ELF-1 (cell line): Measurements from ENCODE around the gene RORC.

Experiments
- DNase-seq: peaks from one replicate; pipeline ENCODE4 v3.0.0-alpha.2; 2016; ENCODE audit warnings: low read depth, low spot score

RORC gene

DNA sequence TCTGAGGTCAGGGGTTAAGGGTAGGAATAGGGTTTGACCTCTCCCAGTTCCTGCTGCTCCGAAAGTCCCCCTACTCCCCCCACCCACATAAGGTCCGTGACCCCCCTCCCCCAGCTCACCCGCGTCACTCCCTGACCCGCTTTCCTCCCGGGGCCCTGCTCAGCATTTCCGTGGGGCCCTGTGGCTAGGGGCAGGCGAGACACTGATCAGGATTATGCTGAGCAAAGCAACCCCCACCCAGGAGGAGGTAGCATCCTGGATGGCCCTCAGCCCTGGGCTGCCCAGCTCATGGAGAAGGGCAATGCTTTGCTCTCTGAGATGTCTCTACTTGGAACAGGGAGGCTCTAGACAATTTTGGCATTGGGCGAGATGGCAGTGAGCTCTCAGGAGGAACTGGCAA, 3.7 kb downstream of the RORC start:
- DNase-seq: no peak

DNA sequence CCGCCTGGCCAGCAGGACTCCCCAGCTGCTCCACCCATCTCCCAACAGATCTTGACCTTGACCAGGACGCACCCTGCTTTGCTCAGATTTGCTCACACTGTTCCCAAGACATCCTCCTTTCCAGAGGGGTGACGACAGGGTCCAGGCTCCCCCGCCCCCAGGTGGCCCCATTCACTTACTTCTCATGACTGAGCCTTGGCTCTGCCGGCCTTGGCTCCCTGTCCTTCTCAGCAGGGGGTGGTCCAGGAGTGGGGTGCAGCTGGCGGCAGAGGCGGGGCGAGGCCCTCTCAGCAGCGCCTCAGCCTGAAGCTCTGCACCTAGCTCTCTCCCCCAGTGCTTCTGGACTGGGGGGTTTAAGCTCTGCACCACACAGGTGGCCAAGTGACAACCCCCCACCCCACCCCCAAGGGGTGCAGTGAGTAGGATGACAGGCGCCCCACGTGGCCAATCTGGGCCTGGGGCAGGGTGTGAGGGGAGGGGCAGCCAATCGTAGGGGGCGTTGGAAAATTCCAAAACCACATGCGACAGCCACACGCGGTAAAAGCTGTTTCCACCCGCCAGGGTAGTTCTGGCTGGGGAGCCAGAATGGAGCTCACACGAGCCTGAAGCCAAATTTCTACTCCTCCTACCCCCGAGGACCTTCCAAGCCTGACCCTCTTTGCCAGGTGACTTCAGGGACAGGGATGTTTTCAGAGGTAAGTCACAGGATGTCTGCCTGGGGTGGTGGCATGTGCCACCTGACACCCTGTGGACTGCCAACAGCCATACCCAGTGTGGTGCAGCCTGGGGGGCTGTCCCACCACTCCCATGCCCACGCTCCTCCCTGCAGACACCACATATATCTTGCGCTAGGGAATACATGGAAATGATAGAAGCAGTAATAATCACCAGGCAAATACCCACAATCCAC, 5.6 kb downstream of the RORC start:
- no peak for DNase-seq

DNA sequence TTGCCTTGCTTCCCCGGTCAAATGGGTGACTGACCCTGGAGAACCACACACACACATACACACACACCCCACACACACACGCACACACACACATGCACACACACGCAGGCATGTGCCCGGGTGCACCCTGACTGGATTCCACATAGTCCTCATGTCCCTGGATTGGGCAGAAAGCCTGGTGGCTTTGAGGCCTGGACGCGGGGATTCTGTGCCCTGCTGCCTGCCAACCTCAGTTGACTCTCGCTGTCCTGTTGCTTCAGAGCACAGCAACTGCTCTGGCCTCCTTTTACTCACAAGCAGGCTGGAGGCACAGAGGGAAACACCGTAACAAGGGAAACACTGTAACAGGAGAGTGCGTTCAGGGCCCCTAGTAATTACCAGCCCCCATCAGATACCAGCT, 6.4 kb downstream of the RORC start:
- DNase-seq: no peak

DNA sequence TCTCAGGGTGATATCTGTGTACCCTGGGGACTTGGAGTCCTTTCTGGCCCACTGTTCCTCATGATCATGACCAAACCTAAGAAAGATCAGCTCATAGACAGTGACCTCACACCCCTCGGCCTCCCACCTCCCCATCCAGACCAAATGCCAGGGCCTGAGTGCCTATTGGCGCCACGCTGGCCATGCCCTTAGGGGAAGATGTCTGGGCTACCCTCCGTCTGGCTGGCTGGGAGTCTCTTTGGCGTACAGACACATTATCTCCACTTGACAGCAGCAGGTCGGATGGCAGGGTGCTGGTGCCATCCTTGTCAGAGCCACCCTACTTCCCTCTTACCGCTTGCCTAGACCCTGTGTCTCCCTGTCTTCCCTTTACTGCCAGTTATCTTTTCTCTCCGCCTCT, 8.4 kb downstream of the RORC start:
- DNase-seq: no peak

DNA sequence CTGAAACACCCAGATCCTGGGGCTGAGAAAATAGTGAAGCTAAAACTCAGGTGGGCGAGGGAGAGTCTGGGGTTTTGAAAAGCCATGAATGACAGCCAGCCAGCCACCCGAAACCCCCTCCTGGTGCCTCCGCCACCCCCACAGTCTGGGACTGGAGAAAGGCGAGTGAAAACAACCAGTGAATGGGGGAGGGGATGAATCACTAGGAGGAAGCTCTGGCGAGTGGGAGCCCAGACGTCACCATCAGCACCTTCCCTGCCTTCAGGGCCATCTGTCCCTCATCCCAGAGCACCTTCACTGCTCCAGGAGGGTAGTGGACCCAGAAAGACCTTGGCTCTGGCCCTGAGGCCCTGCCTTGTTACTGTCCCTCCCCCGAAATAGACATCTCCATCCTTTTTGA, 9.2 kb downstream of the RORC start:
- DNase-seq: no peak

DNA sequence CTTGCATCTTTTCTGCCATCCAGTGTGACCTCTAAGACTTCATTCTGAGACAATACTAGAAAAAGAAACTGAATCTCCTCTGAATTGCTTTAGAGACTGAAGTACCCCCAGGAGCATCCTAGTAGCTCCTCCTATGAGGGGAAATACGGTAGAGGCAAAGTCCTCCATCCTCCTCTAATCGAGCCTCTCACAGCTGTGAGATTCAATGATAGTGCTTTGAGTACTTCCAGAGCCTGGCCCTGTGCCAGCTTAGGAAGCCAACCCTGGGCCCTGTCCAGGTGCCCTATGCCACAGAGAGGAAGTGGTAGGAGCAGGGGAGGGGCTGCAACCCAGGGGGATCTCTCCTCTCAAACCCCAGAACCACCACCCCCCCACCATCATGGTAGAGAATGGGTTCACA, 10.7 kb downstream of the RORC start:
- no peak for DNase-seq

DNA sequence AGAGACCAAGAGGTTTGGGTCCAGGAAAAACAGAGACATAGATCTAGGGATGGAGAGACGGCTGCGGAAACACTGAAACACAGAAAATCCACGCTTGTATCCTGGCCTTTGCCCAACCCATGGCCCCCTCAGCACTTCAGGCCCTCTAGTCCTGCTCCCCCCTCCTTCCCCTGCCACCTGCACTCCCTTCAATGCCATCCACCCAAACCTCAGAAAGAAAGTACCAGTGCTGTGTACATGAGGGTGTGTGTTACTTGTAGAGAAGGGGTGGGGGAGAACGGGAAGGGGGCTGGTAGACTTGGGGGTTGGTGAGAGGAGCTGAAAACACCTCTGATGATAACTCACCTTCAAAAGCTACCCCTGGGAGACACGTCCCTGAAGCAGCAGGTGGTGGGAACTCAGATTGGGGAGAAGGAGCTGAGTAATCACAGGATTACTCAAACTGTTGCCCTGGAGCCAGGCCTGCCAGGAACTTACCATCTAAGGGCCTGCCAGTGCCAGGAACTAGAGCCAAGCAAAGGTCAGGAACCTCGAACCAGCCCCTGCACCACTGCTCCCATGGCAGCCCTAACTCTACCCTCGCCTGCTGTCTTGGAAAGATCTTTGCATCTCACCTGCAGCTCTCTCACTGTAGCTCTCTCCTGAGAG, 11.5 kb downstream of the RORC start:
- DNase-seq: no peak

DNA sequence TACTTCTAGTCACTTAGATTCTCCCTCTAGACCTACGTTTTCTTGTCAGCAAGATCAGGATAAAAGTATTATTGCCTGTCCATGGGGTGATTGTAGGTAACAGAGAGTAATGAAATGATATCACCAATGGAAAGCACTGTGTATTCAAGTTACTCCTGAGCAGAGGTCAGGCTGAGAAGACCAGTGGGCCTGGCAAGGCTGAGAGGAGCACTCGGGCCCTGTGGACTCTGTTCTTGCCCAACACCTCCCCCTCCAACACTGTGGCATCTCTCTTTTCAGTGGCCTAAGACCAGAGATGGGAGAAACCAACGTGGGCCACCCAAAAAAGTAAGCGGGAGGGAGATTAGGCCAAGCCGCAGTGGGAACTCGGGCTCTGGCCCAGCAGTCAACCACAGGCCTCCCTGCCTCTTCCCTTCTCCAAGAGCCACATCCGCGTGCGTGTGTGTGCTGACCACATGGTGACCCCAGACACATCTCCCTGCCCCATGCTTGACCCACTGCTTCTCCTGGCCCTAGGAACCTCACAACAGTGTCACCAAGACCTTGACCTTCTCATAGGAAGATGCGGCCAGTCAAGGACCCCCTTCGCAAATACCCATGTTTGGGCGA, 12.3 kb downstream of the RORC start:
- no peak for DNase-seq

DNA sequence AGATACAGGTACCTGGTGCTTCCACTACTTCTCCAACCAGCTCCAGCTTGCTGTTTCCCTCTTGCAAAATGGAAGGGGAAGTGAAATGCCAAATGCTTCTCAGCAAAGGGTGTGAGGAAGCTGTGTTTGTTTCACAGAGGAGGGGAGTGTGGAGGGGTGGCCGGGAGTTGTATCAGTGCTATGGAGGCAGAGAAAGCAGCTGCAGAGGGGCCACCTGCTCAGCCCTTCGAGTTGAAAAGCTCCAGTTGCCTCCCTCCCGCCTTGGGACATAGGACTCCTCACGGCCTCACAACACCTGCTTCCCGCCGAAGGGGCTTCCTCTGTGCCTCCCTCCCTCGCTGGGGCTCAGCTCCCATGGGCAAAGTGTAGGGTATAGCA, 14.3 kb downstream of the RORC start:
- no peak for DNase-seq

DNA sequence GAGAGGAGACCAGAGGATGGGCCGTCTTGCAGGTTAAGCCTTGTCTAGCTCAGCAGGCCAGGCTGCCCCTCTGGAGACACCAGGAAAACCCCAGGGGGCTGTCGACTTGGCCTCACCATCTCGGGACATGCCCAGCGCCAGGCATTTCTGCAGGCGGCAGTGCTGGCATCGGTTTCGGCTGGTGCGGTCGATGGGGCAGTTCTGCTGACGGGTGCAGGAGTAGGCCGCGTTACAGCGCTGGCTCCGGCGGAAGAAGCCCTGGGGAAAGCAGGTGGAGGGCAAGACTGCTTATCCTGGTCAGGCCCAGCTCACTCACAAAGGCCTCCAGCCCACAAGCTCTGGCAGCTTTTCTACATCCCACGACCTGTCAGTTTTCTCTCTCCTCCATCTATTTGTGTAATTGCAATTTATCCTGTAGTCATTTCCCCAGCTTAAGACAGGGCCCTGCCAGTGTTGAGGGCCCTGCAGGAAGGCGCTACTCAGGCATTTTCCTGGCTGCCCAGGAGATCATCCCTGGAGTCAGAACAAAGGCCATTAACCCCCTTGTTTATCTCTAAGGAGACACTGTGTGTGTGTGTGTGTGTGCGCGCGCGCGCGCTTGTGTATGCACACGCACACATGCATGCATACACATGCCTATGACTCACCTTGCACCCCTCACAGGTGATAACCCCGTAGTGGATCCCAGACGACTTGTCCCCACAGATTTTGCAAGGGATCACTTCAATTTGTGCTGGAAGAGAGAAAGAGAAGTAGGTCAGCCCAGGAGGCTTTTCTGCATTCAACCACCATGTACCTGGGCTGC, 14.9 kb downstream of the RORC start:
- no peak for DNase-seq

DNA sequence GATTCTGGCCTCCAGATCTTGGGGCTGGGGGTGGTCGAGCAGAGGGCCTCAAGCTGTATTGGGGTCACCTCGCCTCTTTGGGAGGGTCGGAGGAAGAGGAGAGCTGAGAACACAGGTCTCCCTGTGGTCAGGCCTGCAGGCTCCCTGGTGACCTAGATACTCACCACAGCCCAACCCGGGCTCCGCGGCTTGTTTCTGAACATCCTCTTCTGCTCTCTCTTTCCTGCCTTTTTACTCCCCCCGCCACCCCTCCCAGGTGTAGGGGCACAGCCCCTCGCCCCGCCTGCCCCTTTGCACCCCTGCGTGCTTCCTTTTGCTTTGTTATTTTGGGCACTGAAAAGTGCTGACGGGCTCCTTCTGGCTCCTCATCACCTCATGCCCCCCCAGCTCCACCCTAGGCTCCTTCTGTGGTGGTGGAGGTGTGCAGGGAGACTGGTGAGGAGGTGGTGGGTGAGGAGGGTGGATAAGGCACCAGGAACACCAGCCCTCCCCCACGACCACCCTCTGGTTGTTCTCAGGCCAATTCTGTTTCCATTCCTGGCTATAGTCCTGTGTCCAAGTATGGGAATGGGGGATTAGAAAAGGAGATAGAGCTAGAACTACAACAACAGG, 15.8 kb downstream of the RORC start:
- DNase-seq: no peak

DNA sequence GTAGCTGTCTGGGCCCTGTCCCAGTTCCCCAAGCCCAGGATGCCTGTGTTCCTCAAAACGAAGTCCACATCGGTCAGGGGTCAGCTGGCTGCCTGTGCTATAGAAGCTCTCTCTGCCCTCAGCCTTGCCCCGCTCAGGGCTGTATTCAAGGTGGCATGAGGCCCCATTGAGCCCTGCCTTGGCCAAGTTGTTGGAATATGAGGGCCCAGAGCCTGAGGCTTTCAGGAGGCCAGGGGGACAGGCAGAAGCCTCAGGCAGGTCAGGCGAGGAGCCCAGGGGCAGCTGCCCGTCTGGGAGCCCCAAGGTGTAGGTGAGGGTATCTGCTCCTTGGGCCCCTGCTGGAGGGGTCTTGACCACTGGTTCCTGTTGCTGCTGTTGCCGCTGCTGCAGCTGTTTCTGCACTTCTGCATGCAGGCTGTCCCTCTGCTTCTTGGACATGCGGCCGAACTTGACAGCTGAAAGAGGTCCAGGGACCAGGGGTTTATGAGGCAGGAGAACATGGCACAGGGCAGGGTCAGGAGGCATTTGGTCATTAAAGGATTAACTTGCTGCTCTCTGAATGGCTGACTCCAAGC, 16.5 kb downstream of the RORC start:
- no peak for DNase-seq

DNA sequence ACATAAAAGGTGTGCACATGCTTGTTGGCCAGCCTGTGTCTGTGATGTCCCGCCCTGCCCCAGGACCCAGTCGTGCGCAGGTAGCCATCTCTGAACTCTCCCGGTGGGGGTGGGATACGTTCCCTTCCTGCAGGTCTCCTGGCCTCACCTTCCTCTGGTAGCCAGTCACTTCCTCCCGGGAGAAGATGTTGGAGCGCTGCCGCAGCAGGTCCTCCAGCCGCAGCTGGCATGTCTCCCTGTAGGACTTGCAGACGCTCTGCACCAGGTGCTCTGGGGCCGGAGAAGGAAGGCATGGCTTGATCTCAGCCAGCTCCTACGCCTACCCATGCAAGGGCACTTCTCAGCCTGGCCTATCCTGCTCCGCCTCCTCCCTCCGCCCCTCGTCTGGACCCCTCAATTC, 17.2 kb downstream of the RORC start:
- DNase-seq: no peak

DNA sequence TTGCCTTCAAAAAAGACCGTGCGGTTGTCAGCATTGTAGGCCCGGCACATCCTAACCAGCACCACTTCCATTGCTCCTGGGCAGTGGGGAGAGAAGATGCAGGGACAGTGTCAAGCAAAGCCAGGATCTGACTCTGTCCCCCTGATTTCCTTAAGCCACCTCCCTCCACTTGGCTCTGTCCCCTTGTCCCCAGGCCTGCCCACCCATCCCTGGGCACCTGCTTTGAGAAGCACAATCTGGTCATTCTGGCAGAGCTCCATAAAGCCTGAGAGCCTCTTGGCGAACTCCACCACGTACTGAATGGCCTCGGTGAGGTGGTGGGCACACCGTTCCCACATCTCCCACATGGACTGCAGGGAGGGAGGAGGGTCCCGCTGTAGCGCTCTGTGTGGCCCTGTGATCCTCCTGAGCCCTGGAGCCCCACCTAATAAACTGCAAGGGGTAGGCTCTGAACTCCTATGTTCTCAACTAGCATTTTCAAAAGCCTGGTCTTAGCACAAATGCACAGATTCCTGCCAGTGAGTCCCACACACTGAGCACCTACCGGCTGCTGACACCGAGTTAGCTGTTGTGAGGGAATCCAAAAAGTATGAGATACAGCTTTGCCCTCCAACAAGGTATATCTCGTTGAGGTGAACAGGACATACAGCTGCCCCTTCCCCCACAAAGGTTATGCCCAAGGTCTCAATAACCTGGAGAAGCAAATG, 18.2 kb downstream of the RORC start:
- DNase-seq: no peak

DNA sequence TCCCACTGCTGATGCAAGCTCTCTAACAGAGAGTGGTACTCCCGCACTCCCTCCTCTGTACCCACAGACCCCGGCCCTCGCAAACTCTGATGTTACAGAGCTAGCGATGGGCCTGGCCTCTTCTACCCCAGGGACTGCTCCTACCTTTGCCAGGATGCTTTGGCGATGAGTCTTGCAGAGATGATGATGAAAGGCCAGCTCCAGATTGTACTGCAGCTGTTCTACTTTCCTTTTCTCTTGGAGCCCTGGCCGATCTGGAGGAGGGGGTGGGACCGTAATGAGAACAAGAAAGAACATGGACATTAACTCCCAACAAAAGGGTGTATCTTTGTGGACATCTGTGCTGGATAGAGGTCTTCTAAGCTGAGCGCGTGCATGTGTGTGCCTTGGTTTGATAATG, 20.4 kb downstream of the RORC start:
- no peak for DNase-seq

DNA sequence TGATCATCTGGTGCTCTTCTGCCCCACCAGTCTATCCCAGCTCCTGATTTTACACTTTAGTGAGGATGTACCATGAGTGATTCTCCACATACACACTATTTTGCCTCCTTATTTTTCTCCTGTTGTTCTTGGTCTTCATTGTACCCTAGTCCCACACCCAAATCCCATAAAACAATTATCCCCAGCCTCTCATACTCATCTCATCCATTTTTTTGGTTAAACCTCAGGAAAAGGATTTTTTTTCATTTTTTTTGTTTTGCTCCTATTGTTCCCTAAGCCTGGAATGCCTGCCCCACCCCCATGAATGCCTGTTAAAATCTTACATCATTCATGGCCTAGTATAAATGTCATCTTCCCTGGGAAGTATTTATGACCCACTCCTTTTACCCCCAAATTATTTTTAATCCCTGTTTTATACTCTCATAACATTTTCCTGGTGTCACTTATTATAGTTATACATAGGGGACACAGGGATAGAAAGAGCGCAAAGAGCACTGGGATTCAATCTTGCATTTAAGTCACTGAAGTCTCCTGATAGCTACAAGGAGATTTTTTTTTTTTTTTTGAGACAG, 21.5 kb downstream of the RORC start:
- DNase-seq: no peak

DNA sequence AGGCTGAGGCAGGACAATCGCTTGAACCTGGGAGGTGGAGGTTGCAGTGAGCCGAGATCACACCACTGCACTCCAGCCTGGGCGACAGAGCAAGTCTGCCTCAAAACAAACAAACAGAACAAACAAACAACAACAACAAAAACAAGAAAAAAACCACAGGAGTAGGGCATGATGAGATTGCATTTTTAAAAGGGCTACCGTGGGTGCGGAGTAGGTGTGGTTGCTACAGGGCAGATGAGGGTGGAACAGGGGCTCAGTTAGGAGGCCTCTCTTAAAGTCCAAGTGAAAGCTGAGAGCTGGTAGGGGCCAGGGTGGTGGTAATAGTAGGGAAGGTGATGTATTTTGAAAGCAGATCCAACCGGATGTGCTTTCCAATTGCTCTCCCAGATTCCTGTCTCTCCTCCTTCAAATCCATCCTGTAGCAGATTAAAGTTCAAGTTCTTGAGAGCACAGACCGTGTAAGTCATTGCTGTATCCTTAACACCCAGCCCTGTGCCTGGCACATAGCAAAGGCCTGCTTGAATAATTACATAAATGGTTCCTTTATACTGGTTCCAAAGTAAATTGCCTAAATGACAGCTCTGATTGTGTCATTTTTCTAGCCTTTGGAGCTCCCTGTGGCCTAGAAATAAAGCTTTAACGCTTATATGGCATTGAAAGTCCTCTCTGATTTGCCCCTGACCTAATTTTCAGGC, 22.2 kb downstream of the RORC start:
- DNase-seq: no peak

DNA sequence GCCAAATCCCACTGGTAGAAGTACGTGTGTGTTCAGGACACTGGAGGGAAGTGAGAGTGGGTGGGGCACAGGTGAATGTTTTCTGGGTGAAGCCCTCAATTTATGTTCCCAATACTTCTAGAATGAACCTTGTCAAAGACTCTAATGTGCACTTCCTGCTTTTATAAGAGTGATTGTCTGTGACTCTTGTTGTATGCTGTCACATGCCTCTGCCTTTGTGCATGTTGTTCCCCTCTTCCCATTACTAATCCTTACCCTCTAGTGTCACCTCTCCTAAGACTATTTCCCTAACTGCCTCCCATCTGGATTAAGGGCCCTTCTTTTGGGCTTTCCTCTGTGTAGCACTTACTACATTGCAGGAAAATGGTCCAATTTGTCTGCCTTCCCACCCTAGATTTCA, 23.8 kb downstream of the RORC start:
- DNase-seq: no peak

DNA sequence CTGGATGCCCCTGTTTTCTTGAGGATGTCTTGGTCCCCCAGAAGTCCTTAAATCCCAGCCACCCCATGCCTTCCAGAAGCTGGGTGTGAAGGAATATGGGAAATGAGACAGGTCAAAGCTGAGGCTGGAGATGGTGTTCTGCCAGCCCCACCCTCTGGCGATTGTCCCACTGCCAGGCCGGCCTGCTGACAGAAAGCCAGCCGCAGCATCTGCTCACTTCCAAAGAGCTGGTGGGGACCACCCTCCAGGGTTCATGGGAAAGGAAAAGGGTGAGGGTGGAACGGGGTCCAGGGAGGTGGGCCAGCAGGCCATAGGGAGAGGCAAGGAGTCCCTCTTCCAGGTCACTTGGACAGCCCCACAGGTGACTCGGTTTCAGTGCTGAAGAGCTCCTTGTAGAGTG, 24.5 kb downstream of the RORC start:
- DNase-seq: no peak

DNA sequence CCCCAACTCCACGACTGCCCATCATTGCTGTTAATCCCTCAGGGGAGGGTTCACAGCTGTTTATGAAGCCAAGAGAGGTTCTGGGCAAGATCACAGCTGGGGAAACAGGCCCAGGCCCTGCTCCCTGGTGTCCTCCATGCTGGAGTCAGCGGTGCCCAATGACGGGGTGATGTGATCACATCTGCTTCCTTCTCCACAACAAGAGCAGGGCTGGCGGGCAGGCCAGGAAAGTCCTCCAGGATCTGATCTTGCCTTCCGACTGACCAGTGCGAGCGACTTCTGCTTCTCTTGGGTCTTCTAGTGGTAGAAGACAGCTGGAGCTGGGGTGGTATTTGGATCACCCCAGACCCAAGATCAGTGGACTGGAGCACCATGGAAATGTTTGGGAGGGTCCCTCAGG, 25.4 kb downstream of the RORC start:
- no peak for DNase-seq
